Measurements from ENCODE around the gene TMEM254. TPM values are rescaled to one million over a fixed set of nuclear protein-coding genes. Genes with fewer than 3 reads are reported as not detected.
A peak's percentile ranks its signal among the peaks of the same experiment; 100 is the strongest.
"Not testable (repeated sequence)": the region's sequence is repeated elsewhere in the genome, so short reads cannot be mapped to it uniquely, and the experiment has no call there.

The TMEM254 gene
- total RNA-seq, 4 donors from 2014 or later = 0.73 to 7.4 (median 4.8) TPM

DNA sequence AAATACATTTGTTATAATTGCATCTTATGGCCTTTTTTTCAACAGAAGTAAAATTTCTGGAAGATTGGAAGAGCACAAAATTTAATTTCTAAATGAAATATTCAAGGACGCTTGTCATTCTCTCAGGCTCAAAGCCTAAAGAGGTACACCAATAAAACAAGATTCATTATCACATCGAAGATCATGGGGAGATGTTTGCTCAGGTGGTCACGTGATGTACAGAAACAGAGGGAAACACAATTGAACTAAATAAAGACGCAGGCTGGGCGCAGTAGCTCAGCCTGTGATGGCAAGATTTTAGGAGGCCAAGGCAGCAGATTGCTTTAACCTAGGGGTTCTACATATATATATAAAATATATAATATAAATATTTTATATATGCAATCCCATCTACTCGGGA is 37.3 kb upstream of the TMEM254 start:
- no peaks in the 10 kb centered on the region for H3K27me3 ChIP-seq
- no peak for TF ChIP-seq POLR2A (IDR thresholded peaks at IDR 0.05)
- TF ChIP-seq, protein P1, sequence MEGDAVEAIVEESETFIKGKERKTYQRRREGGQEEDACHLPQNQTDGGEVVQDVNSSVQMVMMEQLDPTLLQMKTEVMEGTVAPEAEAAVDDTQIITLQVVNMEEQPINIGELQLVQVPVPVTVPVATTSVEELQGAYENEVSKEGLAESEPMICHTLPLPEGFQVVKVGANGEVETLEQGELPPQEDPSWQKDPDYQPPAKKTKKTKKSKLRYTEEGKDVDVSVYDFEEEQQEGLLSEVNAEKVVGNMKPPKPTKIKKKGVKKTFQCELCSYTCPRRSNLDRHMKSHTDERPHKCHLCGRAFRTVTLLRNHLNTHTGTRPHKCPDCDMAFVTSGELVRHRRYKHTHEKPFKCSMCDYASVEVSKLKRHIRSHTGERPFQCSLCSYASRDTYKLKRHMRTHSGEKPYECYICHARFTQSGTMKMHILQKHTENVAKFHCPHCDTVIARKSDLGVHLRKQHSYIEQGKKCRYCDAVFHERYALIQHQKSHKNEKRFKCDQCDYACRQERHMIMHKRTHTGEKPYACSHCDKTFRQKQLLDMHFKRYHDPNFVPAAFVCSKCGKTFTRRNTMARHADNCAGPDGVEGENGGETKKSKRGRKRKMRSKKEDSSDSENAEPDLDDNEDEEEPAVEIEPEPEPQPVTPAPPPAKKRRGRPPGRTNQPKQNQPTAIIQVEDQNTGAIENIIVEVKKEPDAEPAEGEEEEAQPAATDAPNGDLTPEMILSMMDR (IDR thresholded peaks at IDR 0.05 in 4 of 5, conservative IDR thresholded peaks at IDR 0.05 in 1 of 5) = no peak
- intact Hi-C loops (cut with DNase I; ENCODE audit: low total_unique reads) (no loop called here), in situ Hi-C loops (cut with MboI; ENCODE audit: low sequenced_read_pairs in 4 of 4) (no loop called here)
- DNase-seq = no peak
- no peaks in the 10 kb centered on the region for H3K9me3 ChIP-seq
- ATAC-seq = no peak
- H3K36me3 ChIP-seq = no peaks in the 10 kb centered on the region
- H3K4me1 ChIP-seq = no peaks in the 10 kb centered on the region
- no peak overlapping the region for H3K27ac ChIP-seq
- no peak overlapping the region for H3K4me3 ChIP-seq

DNA sequence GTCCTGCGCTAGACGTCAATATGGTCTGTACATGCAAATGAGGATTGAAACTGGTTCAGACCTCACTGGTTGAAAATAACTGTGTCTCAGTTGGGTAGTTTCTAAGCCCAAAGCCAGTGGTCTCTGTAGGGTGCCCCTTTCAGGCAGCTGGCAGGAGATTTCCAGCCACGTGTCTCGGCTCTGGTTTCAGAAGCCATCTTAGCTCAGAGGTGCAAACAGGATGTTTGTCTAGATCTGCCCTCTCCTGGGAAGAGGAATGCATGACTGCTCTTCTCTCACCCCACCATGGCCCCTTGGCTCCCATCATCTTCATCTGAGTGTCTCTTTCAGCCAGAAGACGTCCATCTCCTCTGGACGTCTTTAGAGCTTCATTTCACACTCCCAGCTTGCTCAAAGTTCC is 33.5 kb upstream of the TMEM254 start:
- H3K36me3 ChIP-seq; H3K9me3 ChIP-seq; H3K27ac ChIP-seq; in situ Hi-C loops (cut with MboI; ENCODE audit: low sequenced_read_pairs in 4 of 4); intact Hi-C loops (cut with DNase I; ENCODE audit: low total_unique reads); H3K27me3 ChIP-seq; ATAC-seq; H3K4me3 ChIP-seq; DNase-seq; H3K4me1 ChIP-seq: not testable (repeated sequence)

- intact Hi-C loops (cut with DNase I; ENCODE audit: low total_unique reads) = no loop called here
- Histone ChIP-seq H3K36me3 (no peaks in the 10 kb centered on the region), H3K4me3 (no peak overlapping the region), H3K27me3 (no peaks in the 10 kb centered on the region), H3K4me1 (no peaks in the 10 kb centered on the region), H3K27ac (no peak overlapping the region), H3K9me3 (no peaks in the 10 kb centered on the region)
- in situ Hi-C loops (cut with MboI; ENCODE audit: low sequenced_read_pairs in 4 of 4) = no loop called here
- DNase-seq (peak in 1 of 2 donors; percentile 40), ATAC-seq (peak; percentile 72 to 75)
- no peak for TF ChIP-seq POLR2A (IDR thresholded peaks at IDR 0.05)
- TF ChIP-seq, protein P1 (IDR thresholded peaks at IDR 0.05 in 4 of 5, conservative IDR thresholded peaks at IDR 0.05 in 1 of 5) = peak; percentile 43 to 88 (median 59)
Measured at GRCh38 chr10:80046629-80047441, 31.6 kb upstream of the TMEM254 start.

GRCh38 chr10:80050752-80051151 is 27.7 kb upstream of the TMEM254 start:
- no peak for DNase-seq
- TF ChIP-seq POLR2A (IDR thresholded peaks at IDR 0.05) = no peak
- TF ChIP-seq, protein P1 (IDR thresholded peaks at IDR 0.05 in 4 of 5, conservative IDR thresholded peaks at IDR 0.05 in 1 of 5) = no peak
- Histone ChIP-seq H3K9me3 (no peaks in the 10 kb centered on the region), H3K4me1 (no peaks in the 10 kb centered on the region), H3K36me3 (no peaks in the 10 kb centered on the region), H3K27me3 (no peaks in the 10 kb centered on the region), H3K4me3 (no peak overlapping the region), H3K27ac (no peak overlapping the region)
- ATAC-seq = no peak
- in situ Hi-C loops (cut with MboI; ENCODE audit: low sequenced_read_pairs in 4 of 4) = loop anchor here in 1 of 4 donors (25.0 kb wide), 1 partner anchor 162 kb away; the partner anchor contains the start of gene ANXA11
- intact Hi-C loops (cut with DNase I; ENCODE audit: low total_unique reads) = no loop called here

DNA sequence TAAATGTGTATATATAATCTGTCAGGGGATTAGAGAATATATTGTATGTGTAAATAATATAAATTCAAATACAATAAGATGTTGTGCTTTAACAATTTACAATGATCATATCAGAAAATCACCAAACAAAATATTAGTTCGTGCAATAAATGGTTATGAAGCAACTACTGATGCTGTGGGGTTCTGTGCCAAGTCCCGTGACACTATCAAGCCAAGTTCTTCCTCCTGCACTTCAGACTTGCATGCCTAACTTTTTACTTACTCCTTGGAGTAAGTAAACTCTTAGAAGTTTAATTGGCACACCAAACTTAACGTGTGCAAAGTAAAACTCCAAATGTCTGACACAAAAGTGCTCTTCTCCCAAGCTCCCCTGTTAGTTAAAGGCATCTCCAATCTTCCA is 26.5 kb upstream of the TMEM254 start:
- Histone ChIP-seq H3K9me3 (no peaks in the 10 kb centered on the region), H3K27ac (no peak overlapping the region), H3K4me3 (no peak overlapping the region), H3K36me3 (no peaks in the 10 kb centered on the region), H3K27me3 (no peaks in the 10 kb centered on the region), H3K4me1 (no peaks in the 10 kb centered on the region)
- DNase-seq (no peak), ATAC-seq (no peak)
- intact Hi-C loops (cut with DNase I; ENCODE audit: low total_unique reads) = no loop called here
- in situ Hi-C loops (cut with MboI; ENCODE audit: low sequenced_read_pairs in 4 of 4) = loop anchor here in 1 of 4 donors (25.0 kb wide), 1 partner anchor 160 kb away; the partner anchor contains the start of gene ANXA11
- TF ChIP-seq, protein P1 (IDR thresholded peaks at IDR 0.05 in 4 of 5, conservative IDR thresholded peaks at IDR 0.05 in 1 of 5) = no peak
- no peak for TF ChIP-seq POLR2A (IDR thresholded peaks at IDR 0.05)

All from gastrocnemius medialis (tissue), 4 donors.